Measurements from ENCODE around the gene ZNF862.

ZNF862 gene

GRCh38 chr7:149844445-149844844, 6.3 kb downstream of the ZNF862 start:
- Histone ChIP-seq H3K27ac (ENCODE audit: low read length) (no peak overlapping the region), H3K9me3 (ENCODE audit: control insufficient read depth, insufficient read depth, low read length) (no peaks in the 10 kb centered on the region), H3K36me3 (ENCODE audit: control insufficient read depth, insufficient read depth, low read length) (no peaks in the 10 kb centered on the region), H3K4me1 (ENCODE audit: control insufficient read depth, insufficient read depth, low read length) (no peaks in the 10 kb centered on the region), H3K27me3 (ENCODE audit: control insufficient read depth, insufficient read depth, low read length) (no peaks in the 10 kb centered on the region; the same call in 1 of the 2 replicates), H3K4me3 (ENCODE audit: low read length) (no peak overlapping the region)
- WGBS (ENCODE audit: insufficient coverage, insufficient read length) = no CpG with 5 or more reads among the region's 6 CpGs
- no peak for DNase-seq (ENCODE audit: low read depth, low spot score)

GRCh38 chr7:149845257-149845980, 7.2 kb downstream of the ZNF862 start:
- Histone ChIP-seq H3K36me3 (ENCODE audit: control insufficient read depth, insufficient read depth, low read length) (no peaks in the 10 kb centered on the region), H3K27ac (ENCODE audit: low read length) (no peak overlapping the region), H3K4me3 (ENCODE audit: low read length) (no peak overlapping the region), H3K4me1 (ENCODE audit: control insufficient read depth, insufficient read depth, low read length) (no peaks in the 10 kb centered on the region; the same call in 1 of the 2 replicates), H3K27me3 (ENCODE audit: control insufficient read depth, insufficient read depth, low read length) (no peaks in the 10 kb centered on the region), H3K9me3 (ENCODE audit: control insufficient read depth, insufficient read depth, low read length) (no peaks in the 10 kb centered on the region)
- no CpG with 5 or more reads among the region's 5 CpGs for WGBS (ENCODE audit: insufficient coverage, insufficient read length)
- DNase-seq (ENCODE audit: low read depth, low spot score) = no peak

- no peaks in the 10 kb centered on the region; the same call in 1 of the 2 replicates for H3K4me1 ChIP-seq (ENCODE audit: control insufficient read depth, insufficient read depth, low read length)
- H3K4me3 ChIP-seq (ENCODE audit: low read length) = no peak overlapping the region
- no peaks in the 10 kb centered on the region for H3K36me3 ChIP-seq (ENCODE audit: control insufficient read depth, insufficient read depth, low read length)
- H3K27ac ChIP-seq (ENCODE audit: low read length) = no peak overlapping the region
- H3K27me3 ChIP-seq (ENCODE audit: control insufficient read depth, insufficient read depth, low read length) = no peaks in the 10 kb centered on the region
- H3K9me3 ChIP-seq (ENCODE audit: control insufficient read depth, insufficient read depth, low read length) = no peaks in the 10 kb centered on the region
- no CpG with 5 or more reads among the region's 9 CpGs for WGBS (ENCODE audit: insufficient coverage, insufficient read length)
- no peak for DNase-seq (ENCODE audit: low read depth, low spot score)
Observed at GRCh38 chr7:149846021-149846420, 7.8 kb downstream of the ZNF862 start.

GRCh38 chr7:149846436-149847046, 8.4 kb downstream of the ZNF862 start:
- Histone ChIP-seq H3K27ac (ENCODE audit: low read length) (no peak overlapping the region), H3K4me1 (ENCODE audit: control insufficient read depth, insufficient read depth, low read length) (no peaks in the 10 kb centered on the region; the same call in 1 of the 2 replicates), H3K4me3 (ENCODE audit: low read length) (no peak overlapping the region), H3K27me3 (ENCODE audit: control insufficient read depth, insufficient read depth, low read length) (no peaks in the 10 kb centered on the region), H3K9me3 (ENCODE audit: control insufficient read depth, insufficient read depth, low read length) (no peaks in the 10 kb centered on the region), H3K36me3 (ENCODE audit: control insufficient read depth, insufficient read depth, low read length) (no peaks in the 10 kb centered on the region)
- no peak for DNase-seq (ENCODE audit: low read depth, low spot score)
- no CpG with 5 or more reads among the region's 3 CpGs for WGBS (ENCODE audit: insufficient coverage, insufficient read length)

GRCh38 chr7:149849174-149849573, 11.0 kb downstream of the ZNF862 start:
- H3K4me3 ChIP-seq (ENCODE audit: low read length) = no peak overlapping the region
- no peak overlapping the region for H3K27ac ChIP-seq (ENCODE audit: low read length)
- WGBS (ENCODE audit: insufficient coverage, insufficient read length) = no CpG with 5 or more reads among the region's 6 CpGs
- no peaks in the 10 kb centered on the region; the same call in 1 of the 2 replicates for H3K4me1 ChIP-seq (ENCODE audit: control insufficient read depth, insufficient read depth, low read length)
- H3K27me3 ChIP-seq (ENCODE audit: control insufficient read depth, insufficient read depth, low read length) = no peaks in the 10 kb centered on the region
- H3K36me3 ChIP-seq (ENCODE audit: control insufficient read depth, insufficient read depth, low read length) = no peaks in the 10 kb centered on the region
- DNase-seq (ENCODE audit: low read depth, low spot score) = no peak
- H3K9me3 ChIP-seq (ENCODE audit: control insufficient read depth, insufficient read depth, low read length) = no peaks in the 10 kb centered on the region

GRCh38 chr7:149850007-149850594, 11.9 kb downstream of the ZNF862 start:
- peaks cover 1% of the 10 kb centered on the region; the same call in 1 of the 2 replicates for H3K4me1 ChIP-seq (ENCODE audit: control insufficient read depth, insufficient read depth, low read length)
- WGBS (ENCODE audit: insufficient coverage, insufficient read length) = no CpG with 5 or more reads among the region's 16 CpGs

GRCh38 chr7:149850716-149851115, 12.5 kb downstream of the ZNF862 start:
- no peak overlapping the region for H3K4me3 ChIP-seq (ENCODE audit: low read length)
- H3K27me3 ChIP-seq (ENCODE audit: control insufficient read depth, insufficient read depth, low read length) = no peaks in the 10 kb centered on the region
- H3K36me3 ChIP-seq (ENCODE audit: control insufficient read depth, insufficient read depth, low read length) = no peaks in the 10 kb centered on the region
- H3K4me1 ChIP-seq (ENCODE audit: control insufficient read depth, insufficient read depth, low read length) = peaks cover 4% of the 10 kb centered on the region
- no peak for DNase-seq (ENCODE audit: low read depth, low spot score)
- no CpG with 5 or more reads among the region's 4 CpGs for WGBS (ENCODE audit: insufficient coverage, insufficient read length)
- no peak overlapping the region for H3K27ac ChIP-seq (ENCODE audit: low read length)
- no peaks in the 10 kb centered on the region for H3K9me3 ChIP-seq (ENCODE audit: control insufficient read depth, insufficient read depth, low read length)

More at GRCh38 chr7:149850007-149850594, 11.9 kb downstream of the ZNF862 start:
- Histone ChIP-seq H3K4me3 (ENCODE audit: low read length) (no peak overlapping the region), H3K36me3 (ENCODE audit: control insufficient read depth, insufficient read depth, low read length) (no peaks in the 10 kb centered on the region), H3K27me3 (ENCODE audit: control insufficient read depth, insufficient read depth, low read length) (no peaks in the 10 kb centered on the region), H3K9me3 (ENCODE audit: control insufficient read depth, insufficient read depth, low read length) (no peaks in the 10 kb centered on the region), H3K27ac (ENCODE audit: low read length) (no peak overlapping the region)
- DNase-seq (ENCODE audit: low read depth, low spot score) = no peak

- H3K4me3 ChIP-seq (ENCODE audit: low read length) = no peak overlapping the region
- H3K9me3 ChIP-seq (ENCODE audit: control insufficient read depth, insufficient read depth, low read length) = no peaks in the 10 kb centered on the region
- no peaks in the 10 kb centered on the region for H3K36me3 ChIP-seq (ENCODE audit: control insufficient read depth, insufficient read depth, low read length)
- no CpG with 5 or more reads among the region's 9 CpGs for WGBS (ENCODE audit: insufficient coverage, insufficient read length)
- H3K27ac ChIP-seq (ENCODE audit: low read length) = no peak overlapping the region
- no peak for DNase-seq (ENCODE audit: low read depth, low spot score)
- H3K4me1 ChIP-seq (ENCODE audit: control insufficient read depth, insufficient read depth, low read length) = peaks cover 5% of the 10 kb centered on the region
- no peaks in the 10 kb centered on the region for H3K27me3 ChIP-seq (ENCODE audit: control insufficient read depth, insufficient read depth, low read length)
Observed at GRCh38 chr7:149851449-149851848, 13.3 kb downstream of the ZNF862 start.

GRCh38 chr7:149853157-149853556, 15.0 kb downstream of the ZNF862 start:
- Histone ChIP-seq H3K27me3 (ENCODE audit: control insufficient read depth, insufficient read depth, low read length) (no peaks in the 10 kb centered on the region), H3K9me3 (ENCODE audit: control insufficient read depth, insufficient read depth, low read length) (no peaks in the 10 kb centered on the region), H3K27ac (ENCODE audit: low read length) (no peak overlapping the region), H3K4me1 (ENCODE audit: control insufficient read depth, insufficient read depth, low read length) (peaks cover 5% of the 10 kb centered on the region), H3K4me3 (ENCODE audit: low read length) (no peak overlapping the region), H3K36me3 (ENCODE audit: control insufficient read depth, insufficient read depth, low read length) (no peaks in the 10 kb centered on the region)
- WGBS (ENCODE audit: insufficient coverage, insufficient read length) = no CpG with 5 or more reads among the region's 9 CpGs
- no peak for DNase-seq (ENCODE audit: low read depth, low spot score)

- WGBS (ENCODE audit: insufficient coverage, insufficient read length) = no CpG with 5 or more reads among the region's 13 CpGs
- Histone ChIP-seq H3K4me3 (ENCODE audit: low read length) (no peak overlapping the region), H3K9me3 (ENCODE audit: control insufficient read depth, insufficient read depth, low read length) (no peaks in the 10 kb centered on the region), H3K36me3 (ENCODE audit: control insufficient read depth, insufficient read depth, low read length) (no peaks in the 10 kb centered on the region), H3K4me1 (ENCODE audit: control insufficient read depth, insufficient read depth, low read length) (peaks cover 5% of the 10 kb centered on the region), H3K27ac (ENCODE audit: low read length) (no peak overlapping the region), H3K27me3 (ENCODE audit: control insufficient read depth, insufficient read depth, low read length) (no peaks in the 10 kb centered on the region)
- no peak for DNase-seq (ENCODE audit: low read depth, low spot score)
Observed at GRCh38 chr7:149854611-149855360, 16.6 kb downstream of the ZNF862 start.
